SK-N-MC (cell line): ENCODE measurements around the gene MEP1A.

Experiments used
- EZH2 ChIP-seq: fragments of 200-600 bp; sonication (generic); IDR thresholded peaks from one replicate; pipeline ENCODE4 v1.6.1; 2017; ENCODE audit warnings: antibody characterized with exemption
- POLR2AphosphoS5 ChIP-seq: IDR thresholded peaks from 2 replicates; pipeline ENCODE4 v1.6.1; 2012; ENCODE audit warnings: mild to moderate bottlenecking, low read depth, low read length, borderline replicate concordance

- TF ChIP-seq EZH2 (no peak), POLR2AphosphoS5 (no peak)
These were observed 29.7 kb upstream of the MEP1A start for GRCh38 chr6:46763466-46763865.
